Subcutaneous adipose tissue (tissue), 4 donors: Measurements from ENCODE around the gene OBSCN. TPM values are rescaled to one million over a fixed set of nuclear protein-coding genes. Genes with fewer than 3 reads are reported as not detected.

Experiments
- CTCF ChIP-seq: fragments of 450-650 bp; IDR thresholded peaks from one replicate; pipeline ENCODE4 v1.5.1; 2016; ENCODE audit warnings: low read depth, mild to moderate bottlenecking, control low read depth, antibody characterized with exemption, moderate library complexity
- total RNA-seq, 4 donors: library from RNA; depleted of rRNA; stranded (reverse); fragments of >200 nt; gene quantifications; one replicate each; pipeline ENCODE4 v1.1.0, GENCODE V29; 2016

OBSCN gene
- total RNA-seq, 4 donors from 2014 or later, result 4.1 to 4.9 (median 4.7) TPM

GRCh38 chr1:228358039-228358763 lies 150.4 kb downstream of the OBSCN start:
- no peak for TF ChIP-seq CTCF

- no peak for TF ChIP-seq CTCF
Measured at GRCh38 chr1:228358764-228359612, 151.1 kb downstream of the OBSCN start.

- no peak for TF ChIP-seq CTCF
Measured at GRCh38 chr1:228359613-228360532, 152.0 kb downstream of the OBSCN start.

- no peak for TF ChIP-seq CTCF
Measured at GRCh38 chr1:228360533-228361313, 152.9 kb downstream of the OBSCN start.

GRCh38 chr1:228361314-228362140 lies 153.7 kb downstream of the OBSCN start:
- no peak for TF ChIP-seq CTCF
